GM18517 (cell line): ENCODE measurements around the gene UMODL1.

ENCODE experiments used
- ATAC-seq: cut with Tn5 transposase; IDR thresholded peaks from one replicate; pipeline ENCODE4 v1.9.1; 2021; ENCODE audit warnings: mild to moderate bottlenecking, moderate library complexity; ENCODE audit not compliant: unreplicated experiment

The UMODL1 gene

GRCh38 chr21:42097274-42097673, 26.2 kb downstream of the UMODL1 start:
- no peak for ATAC-seq

GRCh38 chr21:42097860-42098454, 26.8 kb downstream of the UMODL1 start:
- ATAC-seq: no peak

- no peak for ATAC-seq
Measured at GRCh38 chr21:42098957-42099505, 27.9 kb downstream of the UMODL1 start.

GRCh38 chr21:42101246-42101645, 30.1 kb downstream of the UMODL1 start:
- no peak for ATAC-seq

GRCh38 chr21:42102076-42102475, 31.0 kb downstream of the UMODL1 start:
- no peak for ATAC-seq

- no peak for ATAC-seq
Measured at GRCh38 chr21:42102526-42102925, 31.4 kb downstream of the UMODL1 start.

GRCh38 chr21:42102991-42103390, 31.9 kb downstream of the UMODL1 start:
- no peak for ATAC-seq

GRCh38 chr21:42103843-42104242, 32.7 kb downstream of the UMODL1 start:
- no peak for ATAC-seq

GRCh38 chr21:42105476-42106315, 34.6 kb downstream of the UMODL1 start:
- ATAC-seq: no peak

GRCh38 chr21:42106425-42106824, 35.3 kb downstream of the UMODL1 start:
- no peak for ATAC-seq

GRCh38 chr21:42107177-42107880, 36.2 kb downstream of the UMODL1 start:
- peak; percentile 26 for ATAC-seq

- peak; percentile 87 for ATAC-seq
Measured at GRCh38 chr21:42107881-42108553, 36.9 kb downstream of the UMODL1 start.

- no peak for ATAC-seq
Measured at GRCh38 chr21:42108554-42109340, 37.6 kb downstream of the UMODL1 start.

- no peak for ATAC-seq
Measured at GRCh38 chr21:42109473-42109872, 38.4 kb downstream of the UMODL1 start.

GRCh38 chr21:42109873-42110525, 38.9 kb downstream of the UMODL1 start:
- no peak for ATAC-seq

GRCh38 chr21:42110691-42111469, 39.8 kb downstream of the UMODL1 start:
- no peak for ATAC-seq

- ATAC-seq: no peak
Measured at GRCh38 chr21:42111470-42111743, 40.3 kb downstream of the UMODL1 start.

- ATAC-seq: no peak
Measured at GRCh38 chr21:42111811-42112210, 40.7 kb downstream of the UMODL1 start.

- ATAC-seq: no peak
Measured at GRCh38 chr21:42112238-42112637, 41.1 kb downstream of the UMODL1 start.
